Omental fat pad (tissue), 4 donors: ENCODE results near the gene ALOXE3. TPM values are rescaled to one million over a fixed set of nuclear protein-coding genes. Genes with fewer than 3 reads are reported as not detected.

ENCODE experiments used
- ATAC-seq: fragments of 150-250 bp; one replicate; pipeline ENCODE4 v1.9.1; 2016; ENCODE audit warnings: mild to moderate bottlenecking, moderate library complexity; ENCODE audit not compliant: low FRiP score
- DNase-seq: peaks from one replicate; pipeline ENCODE4 v3.0.0-alpha.2; 2019; ENCODE audit warnings: low spot score
- CTCF ChIP-seq, 3 donors: fragments of 450-650 bp; IDR thresholded peaks; one replicate each; pipeline ENCODE4 v1.5.1; 2016 to 2017; ENCODE audit warnings: antibody characterized with exemption in 3 of 3, mild to moderate bottlenecking in 3 of 3, moderate library complexity in 2 of 3
- total RNA-seq, 4 donors: library from RNA; depleted of rRNA; stranded (reverse); fragments of >200 nt; gene quantifications; one replicate each; pipeline ENCODE4 v1.1.0, GENCODE V29; 2016

The ALOXE3 gene
- total RNA-seq, 4 donors from 2014 or later: 0.09 to 0.24 TPM; not detected in 2

GRCh38 chr17:8149419-8150193, 31.3 kb upstream of the ALOXE3 start:
- no peak for TF ChIP-seq CTCF (IDR thresholded peaks at IDR 0.05)
- ATAC-seq (no peak), DNase-seq (no peak)

DNA sequence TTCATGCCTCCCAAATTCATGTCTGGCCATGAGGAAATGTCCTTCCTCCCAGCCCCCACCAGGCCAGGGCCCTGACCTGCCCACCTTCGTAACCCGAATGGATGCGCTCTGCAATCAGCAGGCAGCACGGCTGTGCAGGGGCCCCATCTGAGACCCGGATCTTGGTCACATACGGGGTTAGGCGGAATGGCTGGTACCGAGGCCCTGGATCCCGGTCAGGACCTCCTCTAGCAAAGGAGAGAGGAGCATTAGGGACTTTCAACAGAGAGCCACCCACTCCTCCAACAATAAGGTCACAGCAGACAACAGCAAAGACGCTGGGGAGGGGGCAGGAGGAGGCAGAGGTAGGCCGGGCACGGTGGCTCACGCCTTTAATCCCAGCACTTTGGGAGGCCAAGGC, 30.2 kb upstream of the ALOXE3 start:
- ATAC-seq (no peak), DNase-seq (no peak)
- no peak for TF ChIP-seq CTCF (IDR thresholded peaks at IDR 0.05)

- TF ChIP-seq CTCF (IDR thresholded peaks at IDR 0.05): no peak
- ATAC-seq: no peak
- no peak for DNase-seq
Measured at GRCh38 chr17:8147805-8148404, 29.6 kb upstream of the ALOXE3 start.

GRCh38 chr17:8147141-8147804, 29.0 kb upstream of the ALOXE3 start:
- no peak for DNase-seq
- no peak for TF ChIP-seq CTCF (IDR thresholded peaks at IDR 0.05)
- no peak for ATAC-seq

GRCh38 chr17:8146381-8147140, 28.2 kb upstream of the ALOXE3 start:
- no peak for TF ChIP-seq CTCF (IDR thresholded peaks at IDR 0.05)
- DNase-seq (no peak), ATAC-seq (no peak)

DNA sequence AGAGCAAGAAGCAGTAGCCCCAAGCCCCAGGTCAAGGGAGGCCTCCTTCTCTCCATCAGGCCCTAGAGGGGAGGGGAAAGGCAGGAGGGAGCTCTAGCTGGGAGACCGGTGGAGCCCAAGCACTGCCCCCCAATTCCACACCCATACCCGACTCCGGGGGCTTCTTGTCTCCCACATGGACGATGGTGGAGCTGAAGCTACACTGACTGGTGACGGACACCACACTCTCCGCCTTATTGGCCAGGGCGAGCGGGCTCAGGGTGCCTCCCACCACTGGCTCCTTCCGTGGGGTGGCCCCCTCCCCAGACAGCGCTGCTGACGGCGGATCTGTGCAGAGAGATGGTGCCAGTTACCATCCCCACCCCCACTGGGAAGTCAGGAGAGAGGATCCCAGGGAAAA, 27.5 kb upstream of the ALOXE3 start:
- DNase-seq (no peak), ATAC-seq (no peak)
- TF ChIP-seq CTCF (IDR thresholded peaks at IDR 0.05): no peak
